GM23248 (cell line): ENCODE data around the gene SEMA5B. TPM values are rescaled to one million over a fixed set of nuclear protein-coding genes. Genes with fewer than 3 reads are reported as not detected.

Experiments used
- DNase-seq: peaks from one replicate; pipeline ENCODE4 v3.0.0-alpha.2; 2015
- H2AFZ ChIP-seq: fragments of 200-600 bp; sonication (generic); 2 replicates; pipeline ENCODE4 v1.6.1; 2016; ENCODE audit warnings: antibody characterized with exemption
- H3F3A ChIP-seq: fragments of 200-600 bp; sonication (generic); 2 replicates; pipeline ENCODE4 v1.6.1; 2016; ENCODE audit warnings: mild to moderate bottlenecking, antibody characterized with exemption, mixed run types; ENCODE audit not compliant: insufficient read depth
- H3K27ac ChIP-seq: fragments of 200-600 bp; sonication (generic); 2 replicates; pipeline ENCODE4 v1.5.1; 2016; ENCODE audit warnings: mild to moderate bottlenecking
- H3K27me3 ChIP-seq: fragments of 200-600 bp; sonication (generic); replicated peaks from 2 replicates; pipeline ENCODE4 v1.6.1; 2016; ENCODE audit warnings: mild to moderate bottlenecking; ENCODE audit not compliant: insufficient read depth
- H3K36me3 ChIP-seq: fragments of 200-600 bp; sonication (generic); 2 replicates; pipeline ENCODE4 v1.6.1; 2016; ENCODE audit warnings: low read depth, mild to moderate bottlenecking
- H3K4me1 ChIP-seq: fragments of 200-600 bp; sonication (generic); 2 replicates; pipeline ENCODE4 v1.6.1; 2016; ENCODE audit warnings: mild to moderate bottlenecking; ENCODE audit not compliant: insufficient read depth
- H3K4me2 ChIP-seq: fragments of 200-600 bp; sonication (generic); one replicate; pipeline ENCODE4 v1.6.1; 2016; ENCODE audit warnings: mild to moderate bottlenecking; ENCODE audit not compliant: unreplicated experiment
- H3K4me3 ChIP-seq: fragments of 200-600 bp; sonication (generic); 2 replicates; pipeline ENCODE4 v1.5.1; 2016; ENCODE audit warnings: mild to moderate bottlenecking
- H3K79me2 ChIP-seq: fragments of 200-600 bp; sonication (generic); 2 replicates; pipeline ENCODE4 v1.6.1; 2016; ENCODE audit warnings: mild to moderate bottlenecking; ENCODE audit not compliant: insufficient read depth
- H3K9ac ChIP-seq: fragments of 200-600 bp; sonication (generic); 2 replicates; pipeline ENCODE4 v1.6.1; 2016; ENCODE audit warnings: mild to moderate bottlenecking
- H3K9me2 ChIP-seq: fragments of 200-600 bp; sonication (generic); 2 replicates; pipeline ENCODE4 v1.6.1; 2016; ENCODE audit warnings: mixed run types, mild to moderate bottlenecking, moderate library complexity; ENCODE audit not compliant: insufficient read depth
- H3K9me3 ChIP-seq: fragments of 200-600 bp; sonication (generic); one replicate; pipeline ENCODE4 v1.6.1; 2017; ENCODE audit warnings: low read depth
- H4K20me1 ChIP-seq: fragments of 200-600 bp; sonication (generic); 2 replicates; pipeline ENCODE4 v1.6.0; 2016; ENCODE audit not compliant: insufficient read depth
- EZH2 ChIP-seq: fragments of 200-600 bp; sonication (generic); IDR thresholded peaks from 2 replicates; pipeline ENCODE4 v1.6.1; 2018; ENCODE audit warnings: antibody characterized with exemption, mild to moderate bottlenecking; ENCODE audit not compliant: insufficient read depth, poor library complexity, severe bottlenecking
- EZH2phosphoT487 ChIP-seq: fragments of 200-600 bp; sonication (generic); IDR thresholded peaks from 2 replicates; pipeline ENCODE4 v1.6.1; 2018; ENCODE audit warnings: antibody characterized with exemption, moderate library complexity, mild to moderate bottlenecking, low read depth; ENCODE audit not compliant: insufficient read depth
- WGBS, 2 experiments: methylation state at CpG; one replicate each; pipeline ENCODE4 v1.1.6; 2015 to 2017; ENCODE audit warnings: low lambda C conversion rate in 2 of 2, low coverage in 1 of 2; ENCODE audit errors: missing lambda C conversion rate in 2 of 2; 5-methylcytosine and 5-hydroxymethylcytosine counted together
- in situ Hi-C: fragments of 300-500 bp; cut with MboI; formaldehyde crosslinking; loops from 2 replicates; pipeline ENCODE4 v1.15.0; 2020
- polyA plus RNA-seq: library from polyadenylated mRNA; unstranded; fragments of >200 nt; fragmentation: Nextera tagmentation; extraction: Ambion mirVana; gene quantifications from 2 replicates; pipeline ENCODE4 v1.2.1, GENCODE V29; 2016
- total RNA-seq: library from RNA; depleted of rRNA; stranded (reverse); fragments of >200 nt; shearing (Covaris generic); gene quantifications from 2 replicates; pipeline ENCODE4 v1.2.3, GENCODE V29; 2014

The SEMA5B gene
- total and polyA plus RNA-seq, 2 experiments from 2014 or later: not detected

GRCh38 chr3:123008840-123009239 is 18.7 kb downstream of the SEMA5B start:
- Histone ChIP-seq H3K4me1 (no peaks in the 10 kb centered on the region), H3F3A (no peaks in the 10 kb centered on the region), H3K9me3 (no peaks in the 10 kb centered on the region), H4K20me1 (no peaks in the 10 kb centered on the region), H3K36me3 (no peaks in the 10 kb centered on the region), H3K9ac (no peak overlapping the region), H2AFZ (no peak overlapping the region), H3K4me2 (no peak overlapping the region), H3K79me2 (no peaks in the 10 kb centered on the region), H3K4me3 (no peak overlapping the region), H3K27me3 (peaks cover 48% of the 10 kb centered on the region), H3K27ac (no peak overlapping the region), H3K9me2 (no peaks in the 10 kb centered on the region)
- DNase-seq: no peak
- WGBS, 2 experiments: 25 to 35% methylated on average over 6 of the region's 6 CpGs
- TF ChIP-seq EZH2: no peak
- in situ Hi-C loops: no loop called here

GRCh38 chr3:123006609-123007008 is 21.0 kb downstream of the SEMA5B start:
- Histone ChIP-seq H3K9me2 (no peaks in the 10 kb centered on the region), H2AFZ (no peak overlapping the region), H3K36me3 (no peaks in the 10 kb centered on the region), H3K4me1 (no peaks in the 10 kb centered on the region), H3K4me2 (no peak overlapping the region), H3F3A (no peaks in the 10 kb centered on the region), H4K20me1 (no peaks in the 10 kb centered on the region), H3K27me3 (peaks cover 51% of the 10 kb centered on the region), H3K4me3 (no peak overlapping the region), H3K9ac (no peak overlapping the region), H3K27ac (no peak overlapping the region), H3K9me3 (no peaks in the 10 kb centered on the region), H3K79me2 (no peaks in the 10 kb centered on the region)
- in situ Hi-C loops: no loop called here
- 23 to 47% methylated on average over 1 to 2 of the region's 2 CpGs for WGBS, 2 experiments
- no peak for TF ChIP-seq EZH2phosphoT487
- TF ChIP-seq EZH2: no peak
- DNase-seq: no peak

- Histone ChIP-seq H3K9ac (no peak overlapping the region), H3K27ac (no peak overlapping the region), H3K79me2 (no peaks in the 10 kb centered on the region), H3K4me1 (no peaks in the 10 kb centered on the region), H3K36me3 (no peaks in the 10 kb centered on the region), H3K27me3 (peaks cover 57% of the 10 kb centered on the region), H3K4me3 (no peak overlapping the region), H3K9me3 (no peaks in the 10 kb centered on the region), H2AFZ (no peak overlapping the region), H3F3A (no peaks in the 10 kb centered on the region), H3K9me2 (no peaks in the 10 kb centered on the region), H4K20me1 (no peaks in the 10 kb centered on the region), H3K4me2 (no peak overlapping the region)
- TF ChIP-seq EZH2phosphoT487 (no peak), EZH2 (no peak)
- in situ Hi-C loops: no loop called here
- no peak for DNase-seq
- WGBS, 2 experiments: 61 to 65% methylated on average over 1 of the region's 1 CpG
These were observed 22.3 kb downstream of the SEMA5B start for GRCh38 chr3:123005291-123005690.

- no peaks in the 10 kb centered on the region for H3K9me2 ChIP-seq
- H3K4me1 ChIP-seq: no peaks in the 10 kb centered on the region
- TF ChIP-seq EZH2phosphoT487: no peak
- no peak for TF ChIP-seq EZH2
- H3K79me2 ChIP-seq: no peaks in the 10 kb centered on the region
- no peak overlapping the region for H3K4me3 ChIP-seq
- 62 to 69% methylated on average over 5 of the region's 5 CpGs for WGBS, 2 experiments
- peaks cover 50% of the 10 kb centered on the region for H3K27me3 ChIP-seq
- no peaks in the 10 kb centered on the region for H3K36me3 ChIP-seq
- no peaks in the 10 kb centered on the region for H4K20me1 ChIP-seq
- H3F3A ChIP-seq: no peaks in the 10 kb centered on the region
- no peak for DNase-seq
- H3K27ac ChIP-seq: no peak overlapping the region
- no peak overlapping the region for H3K4me2 ChIP-seq
- H3K9ac ChIP-seq: no peak overlapping the region
- H3K9me3 ChIP-seq: no peaks in the 10 kb centered on the region
- in situ Hi-C loops: no loop called here
- H2AFZ ChIP-seq: no peak overlapping the region
These were observed 23.2 kb downstream of the SEMA5B start for GRCh38 chr3:123004201-123004918.
